ENCODE results near the gene WBP1L. TPM values are rescaled to one million over a fixed set of nuclear protein-coding genes. Genes with fewer than 3 reads are reported as not detected.
"Not testable (repeated sequence)": the region's sequence is repeated elsewhere in the genome, so short reads cannot be mapped to it uniquely, and the experiment has no call there.

The WBP1L gene
- polyA plus RNA-seq, 10 donors: 33.3 to 51.4 (median 42.2) TPM

DNA sequence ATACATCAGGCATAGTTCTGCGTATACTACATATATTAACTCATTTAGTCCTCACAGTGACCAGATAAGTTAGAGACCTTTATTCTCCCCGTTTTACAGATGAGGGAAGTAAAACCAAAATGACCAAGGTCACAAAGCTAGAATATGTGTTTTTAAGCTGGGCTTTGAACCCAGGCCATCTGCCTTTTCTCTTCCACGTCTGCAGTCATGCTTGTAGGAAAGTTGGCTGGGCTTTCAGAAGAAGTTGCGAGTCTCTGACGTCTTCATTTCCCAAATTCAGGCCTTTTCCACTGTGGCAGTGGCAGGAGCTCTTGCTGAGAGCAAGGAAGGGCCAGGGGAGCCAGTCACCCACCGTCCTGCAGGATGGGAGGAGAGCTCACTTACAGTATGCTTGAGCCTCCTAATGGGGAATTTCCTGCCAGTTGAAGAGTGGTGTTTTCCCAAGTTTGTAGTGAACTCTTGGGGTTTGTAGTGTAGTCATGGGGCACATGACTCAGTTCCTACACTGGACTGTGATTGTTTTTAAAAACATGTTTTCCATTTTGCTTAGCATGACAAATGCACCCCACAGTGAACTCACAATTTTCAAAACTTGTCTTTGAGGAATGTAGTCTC is 59.3 kb downstream of the WBP1L start:
- peak in 2 of 3 donors; percentile 72 to 78 for DNase-seq

- no peak for DNase-seq
These were observed 60.8 kb downstream of the WBP1L start for GRCh38 chr10:102804382-102805055.

GRCh38 chr10:102808380-102808779 is 64.6 kb downstream of the WBP1L start:
- DNase-seq: no peak

GRCh38 chr10:102811346-102811745 is 67.6 kb downstream of the WBP1L start:
- DNase-seq: no peak

DNA sequence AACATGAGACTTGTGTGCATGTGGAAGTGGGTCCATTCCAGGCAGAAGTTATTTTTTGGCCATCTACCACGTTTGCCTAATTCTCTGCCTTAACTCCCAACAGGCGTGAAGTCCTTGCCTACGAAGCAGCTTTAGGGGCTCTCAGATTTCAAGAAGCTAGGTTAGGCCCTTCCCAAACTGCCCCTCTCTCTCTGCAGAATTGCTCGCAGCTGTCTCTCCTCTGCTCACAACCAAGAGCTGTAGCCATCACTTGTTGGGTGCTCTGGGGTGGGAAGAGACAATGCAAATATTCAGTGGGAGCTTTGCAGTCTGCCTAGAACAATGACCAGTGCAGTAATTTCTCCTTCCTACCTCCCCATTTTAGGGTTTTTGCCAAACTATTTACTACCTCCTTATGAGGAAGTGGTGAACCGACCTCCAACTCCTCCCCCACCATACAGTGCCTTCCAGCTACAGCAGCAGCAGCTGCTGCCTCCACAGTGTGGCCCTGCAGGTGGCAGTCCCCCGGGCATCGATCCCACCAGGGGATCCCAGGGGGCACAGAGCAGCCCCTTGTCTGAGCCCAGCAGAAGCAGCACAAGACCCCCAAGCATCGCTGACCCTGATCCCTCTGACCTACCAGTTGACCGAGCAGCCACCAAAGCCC is 68.6 kb downstream of the WBP1L start:
- peak in 1 of 3 donors; percentile 45 for DNase-seq

DNA sequence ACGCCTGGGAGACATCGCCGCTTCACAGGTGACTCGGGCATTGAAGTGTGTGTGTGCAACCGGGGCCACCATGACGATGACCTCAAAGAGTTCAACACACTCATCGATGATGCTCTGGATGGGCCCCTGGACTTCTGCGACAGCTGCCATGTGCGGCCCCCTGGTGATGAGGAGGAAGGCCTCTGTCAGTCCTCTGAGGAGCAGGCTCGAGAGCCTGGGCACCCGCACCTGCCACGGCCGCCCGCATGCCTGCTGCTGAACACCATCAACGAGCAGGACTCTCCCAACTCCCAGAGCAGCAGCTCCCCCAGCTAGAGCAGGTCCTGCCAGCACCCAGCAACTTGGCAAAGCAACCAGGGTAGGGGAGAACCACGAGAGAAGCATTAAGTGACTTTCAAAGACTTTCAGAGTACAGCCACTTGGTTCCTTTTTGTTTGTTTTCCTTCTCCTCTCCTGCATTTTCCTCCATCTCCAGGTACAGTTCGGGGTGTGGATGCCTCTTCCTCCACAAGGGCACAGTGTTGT is 69.3 kb downstream of the WBP1L start:
- no peak for DNase-seq

DNA sequence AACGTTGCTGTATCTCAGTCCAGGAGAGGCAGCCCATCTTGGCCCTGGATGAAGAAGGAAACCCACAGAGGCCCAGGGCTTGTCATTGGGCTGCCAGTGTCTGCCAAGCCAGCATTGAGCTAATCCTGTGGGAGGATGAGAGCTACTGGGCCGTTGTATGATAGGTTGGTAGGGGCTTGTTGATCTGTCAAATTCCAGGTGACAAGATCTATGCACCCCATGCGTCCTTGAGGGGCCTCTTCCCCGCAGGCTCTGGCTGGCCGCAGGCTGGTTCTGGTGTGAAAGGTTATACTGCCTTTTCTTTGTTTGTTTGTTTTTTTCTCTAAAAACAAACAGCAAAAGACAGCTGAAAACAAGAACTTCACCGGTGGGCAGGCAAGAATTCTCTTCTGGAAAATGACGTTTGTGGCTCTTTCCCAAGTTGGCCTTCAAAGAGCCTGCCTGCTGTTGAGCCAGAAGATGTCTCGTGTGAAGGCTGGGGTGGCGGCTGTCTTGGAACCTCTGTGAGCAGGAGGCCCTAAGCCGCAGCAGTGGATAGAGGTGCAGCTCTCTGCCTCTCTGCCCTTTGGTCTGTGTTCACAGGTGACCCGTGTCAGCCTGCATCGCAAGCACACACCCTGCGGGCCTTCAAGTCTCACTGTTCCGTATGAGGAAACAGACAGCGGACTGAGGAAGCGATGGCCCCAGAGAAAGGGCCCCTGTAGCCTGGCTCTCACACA is 70.1 kb downstream of the WBP1L start:
- peak in 2 of 3 donors; percentile 55 to 57 for DNase-seq

DNA sequence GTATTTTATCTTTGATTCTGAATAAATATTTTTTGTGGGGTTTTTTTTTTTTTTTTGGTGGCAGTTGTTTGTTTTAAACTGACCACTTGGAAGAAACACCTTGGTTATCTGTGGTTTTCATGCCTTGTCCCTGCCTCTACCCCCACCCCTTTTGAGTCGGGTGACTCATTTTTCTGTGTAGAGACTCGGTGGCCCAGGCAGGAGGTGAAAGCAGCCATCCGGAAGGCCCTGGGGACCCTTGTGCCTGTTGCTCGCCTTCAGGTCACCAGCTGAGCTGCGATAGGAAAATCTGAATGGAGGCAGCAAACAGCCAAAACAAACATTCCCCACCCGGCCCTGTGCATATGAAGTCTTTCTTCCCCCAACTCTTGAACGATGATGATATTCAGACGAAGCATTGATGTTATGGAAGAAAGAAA is 70.7 kb downstream of the WBP1L start:
- DNase-seq: peak in 1 of 3 donors; percentile 42

GRCh38 chr10:102814873-102815661 is 71.3 kb downstream of the WBP1L start:
- DNase-seq: peak in 1 of 3 donors; percentile 50

GRCh38 chr10:102815790-102816549 is 72.2 kb downstream of the WBP1L start:
- peak in 1 of 3 donors; percentile 63 for DNase-seq

DNA sequence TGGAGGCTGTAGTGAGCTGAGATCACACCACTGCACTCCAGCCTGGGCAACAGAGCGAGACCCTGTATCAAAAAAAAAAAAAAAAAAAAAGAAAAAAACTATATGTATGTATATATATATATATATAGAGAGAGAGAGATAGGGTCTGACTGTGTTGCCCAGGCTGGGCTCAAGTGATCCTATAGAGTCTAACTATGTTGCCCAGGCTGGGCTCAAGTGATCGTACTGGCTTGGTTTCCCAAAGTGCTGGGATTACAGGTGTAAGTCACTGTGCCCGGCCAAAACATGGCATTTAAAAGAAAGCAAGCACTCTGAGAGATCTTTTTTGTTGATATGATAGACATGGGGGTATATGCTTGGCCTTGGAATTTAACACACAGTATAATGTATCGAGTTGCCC is 73.4 kb downstream of the WBP1L start:
- DNase-seq: no peak

DNA sequence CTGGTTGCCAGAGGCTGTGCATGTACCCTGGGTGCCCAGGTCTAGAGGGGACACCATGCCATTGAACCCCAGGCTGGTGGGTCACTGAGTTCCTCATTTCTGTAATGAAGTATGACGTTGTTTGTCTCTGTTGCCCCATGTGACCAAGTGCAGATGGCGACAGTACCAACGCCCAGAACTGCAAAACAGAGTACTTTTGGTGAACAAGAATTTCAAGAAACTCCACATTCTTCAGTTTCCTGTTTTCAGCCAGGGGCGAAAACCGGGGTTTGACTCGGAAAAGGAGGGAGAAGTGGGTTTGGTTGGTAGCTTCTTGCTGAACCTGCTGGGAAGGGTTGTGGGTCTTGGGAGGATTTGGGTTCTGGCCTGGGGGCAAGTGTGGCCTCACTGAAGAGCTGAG is 75.3 kb downstream of the WBP1L start:
- DNase-seq: no peak

GRCh38 chr10:102820008-102820407 is 76.3 kb downstream of the WBP1L start:
- DNase-seq: not testable (repeated sequence)

GRCh38 chr10:102822222-102822621 is 78.5 kb downstream of the WBP1L start:
- DNase-seq: no peak

DNA sequence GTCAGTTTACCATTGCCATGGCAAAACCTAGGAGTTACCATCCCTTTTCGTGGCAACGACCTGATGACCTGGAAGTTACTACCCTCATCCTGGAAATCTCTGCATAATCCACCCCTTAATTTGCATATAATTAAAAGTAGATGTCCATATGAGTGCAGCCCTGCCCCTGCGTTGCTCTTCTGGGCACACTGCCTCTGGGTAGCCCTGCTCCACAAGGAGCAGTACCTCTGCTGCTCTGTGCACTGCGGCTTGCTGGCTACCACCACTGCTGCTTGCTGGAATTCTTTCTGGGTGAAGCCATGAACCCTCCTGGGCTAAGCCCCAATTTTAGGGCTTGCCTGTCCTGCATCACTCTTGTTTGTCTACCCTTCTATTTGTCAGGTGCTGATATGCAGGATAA is 80.9 kb downstream of the WBP1L start:
- no peak for DNase-seq

- no peak for DNase-seq
These were observed 82.5 kb downstream of the WBP1L start for GRCh38 chr10:102826148-102826796.

- no peak for DNase-seq
These were observed 83.8 kb downstream of the WBP1L start for GRCh38 chr10:102827597-102827975.

DNA sequence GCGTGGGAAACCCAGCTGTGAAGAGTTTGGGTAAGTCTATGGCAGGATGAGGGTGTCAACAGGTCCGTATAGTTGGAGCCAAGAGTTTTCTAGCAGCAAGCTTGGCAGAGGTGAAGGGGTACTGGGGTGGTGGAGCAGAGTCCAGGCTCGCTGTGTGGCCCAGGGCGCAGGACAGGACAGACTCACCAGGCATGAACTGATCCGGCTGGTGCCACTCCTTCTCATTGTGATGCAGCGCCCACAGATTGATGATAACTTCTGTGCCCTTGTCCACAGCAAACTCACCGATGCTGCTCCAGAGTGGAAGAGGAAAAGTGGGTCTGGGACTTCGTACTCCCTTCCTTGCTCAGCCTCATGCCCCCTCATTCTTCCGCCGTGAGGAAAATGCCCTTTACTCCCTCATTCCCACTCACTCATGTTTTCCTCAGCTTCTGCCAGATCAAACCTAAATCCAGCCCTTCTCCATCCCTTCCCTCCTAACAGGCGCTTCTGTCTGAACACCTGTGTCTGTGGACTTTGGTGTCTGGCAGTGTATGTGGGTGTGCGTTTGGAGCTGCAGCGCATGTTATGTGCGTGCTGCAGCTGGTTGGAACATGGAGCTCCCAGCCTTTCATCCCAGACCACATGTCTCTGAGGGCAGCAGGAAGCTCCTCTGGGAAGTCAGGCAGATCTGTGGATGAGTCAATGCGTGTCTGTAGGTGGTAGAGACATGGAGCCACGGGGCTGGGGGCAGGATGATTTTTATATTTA is 87.7 kb downstream of the WBP1L start:
- DNase-seq: no peak

GRCh38 chr10:102832248-102832647 is 88.5 kb downstream of the WBP1L start:
- DNase-seq: no peak

Data from muscle of back (tissue), 11 donors.